Measurements from ENCODE around the gene EN2.

Gene EN2

DNA sequence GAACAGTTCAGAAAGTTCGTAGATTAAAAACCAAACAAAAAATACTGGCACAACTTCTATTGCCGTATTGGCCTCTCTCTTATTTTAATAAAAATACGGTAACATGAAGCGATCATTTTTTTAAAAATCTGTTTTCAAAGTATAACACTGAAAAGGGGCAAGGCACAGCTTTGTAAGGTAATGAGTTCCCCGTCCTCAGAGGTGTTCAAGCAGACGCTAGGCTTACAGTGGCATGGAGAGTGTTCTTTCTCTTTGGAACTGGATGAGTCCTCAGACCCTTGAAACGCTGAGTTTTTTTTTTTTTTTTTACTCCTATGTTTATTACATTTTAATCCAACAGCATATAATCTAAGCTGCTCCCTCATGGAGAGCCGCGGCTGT, 7.8 kb downstream of the EN2 start:
- H3K4me3 ChIP-seq (ENCODE audit: low read depth, low read length) = no peak overlapping the region
- TF ChIP-seq, protein P1, sequence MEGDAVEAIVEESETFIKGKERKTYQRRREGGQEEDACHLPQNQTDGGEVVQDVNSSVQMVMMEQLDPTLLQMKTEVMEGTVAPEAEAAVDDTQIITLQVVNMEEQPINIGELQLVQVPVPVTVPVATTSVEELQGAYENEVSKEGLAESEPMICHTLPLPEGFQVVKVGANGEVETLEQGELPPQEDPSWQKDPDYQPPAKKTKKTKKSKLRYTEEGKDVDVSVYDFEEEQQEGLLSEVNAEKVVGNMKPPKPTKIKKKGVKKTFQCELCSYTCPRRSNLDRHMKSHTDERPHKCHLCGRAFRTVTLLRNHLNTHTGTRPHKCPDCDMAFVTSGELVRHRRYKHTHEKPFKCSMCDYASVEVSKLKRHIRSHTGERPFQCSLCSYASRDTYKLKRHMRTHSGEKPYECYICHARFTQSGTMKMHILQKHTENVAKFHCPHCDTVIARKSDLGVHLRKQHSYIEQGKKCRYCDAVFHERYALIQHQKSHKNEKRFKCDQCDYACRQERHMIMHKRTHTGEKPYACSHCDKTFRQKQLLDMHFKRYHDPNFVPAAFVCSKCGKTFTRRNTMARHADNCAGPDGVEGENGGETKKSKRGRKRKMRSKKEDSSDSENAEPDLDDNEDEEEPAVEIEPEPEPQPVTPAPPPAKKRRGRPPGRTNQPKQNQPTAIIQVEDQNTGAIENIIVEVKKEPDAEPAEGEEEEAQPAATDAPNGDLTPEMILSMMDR (IDR thresholded peaks at IDR 0.05; ENCODE audit: insufficient read depth, low read depth, low read length, missing control alignments) = no peak
- no peak for DNase-seq (ENCODE audit: low read depth)

DNA sequence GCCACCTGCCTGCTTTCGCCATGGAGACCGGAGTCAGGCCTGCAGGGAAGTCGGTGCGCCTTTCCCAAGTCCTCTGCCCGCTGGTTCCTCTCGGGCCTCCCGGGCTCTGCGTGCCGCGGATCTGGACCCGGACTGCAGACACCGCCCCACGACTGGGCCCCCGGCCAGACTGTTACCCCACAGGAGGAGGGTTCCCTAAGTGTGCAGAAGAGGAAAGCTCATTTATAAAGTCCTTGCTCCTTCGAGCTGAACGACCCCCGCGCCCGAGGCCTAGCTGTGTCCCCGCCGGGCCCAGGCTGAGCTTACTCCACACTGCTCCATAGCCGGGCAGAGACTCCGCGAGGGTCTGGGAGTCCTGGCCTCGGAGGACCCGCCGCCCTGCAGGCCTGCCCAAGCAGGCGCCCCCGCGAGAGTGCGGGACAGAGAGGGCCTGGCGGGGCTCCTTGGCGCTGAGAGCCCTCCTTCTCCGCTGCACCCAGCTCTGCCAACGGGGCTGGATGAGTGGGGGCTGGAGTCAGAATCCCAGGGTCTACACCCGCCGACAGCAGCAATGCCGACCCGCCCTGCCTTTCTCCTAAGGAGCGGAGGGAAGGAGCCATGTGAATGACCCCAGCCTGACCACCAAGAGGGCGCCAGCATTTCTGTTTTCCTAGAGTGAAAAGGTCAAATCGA, 8.3 kb downstream of the EN2 start:
- no peak overlapping the region for H3K4me3 ChIP-seq (ENCODE audit: low read depth, low read length)
- no peak for DNase-seq (ENCODE audit: low read depth)
- TF ChIP-seq, protein P1 (IDR thresholded peaks at IDR 0.05; ENCODE audit: insufficient read depth, low read depth, low read length, missing control alignments) = no peak

DNA sequence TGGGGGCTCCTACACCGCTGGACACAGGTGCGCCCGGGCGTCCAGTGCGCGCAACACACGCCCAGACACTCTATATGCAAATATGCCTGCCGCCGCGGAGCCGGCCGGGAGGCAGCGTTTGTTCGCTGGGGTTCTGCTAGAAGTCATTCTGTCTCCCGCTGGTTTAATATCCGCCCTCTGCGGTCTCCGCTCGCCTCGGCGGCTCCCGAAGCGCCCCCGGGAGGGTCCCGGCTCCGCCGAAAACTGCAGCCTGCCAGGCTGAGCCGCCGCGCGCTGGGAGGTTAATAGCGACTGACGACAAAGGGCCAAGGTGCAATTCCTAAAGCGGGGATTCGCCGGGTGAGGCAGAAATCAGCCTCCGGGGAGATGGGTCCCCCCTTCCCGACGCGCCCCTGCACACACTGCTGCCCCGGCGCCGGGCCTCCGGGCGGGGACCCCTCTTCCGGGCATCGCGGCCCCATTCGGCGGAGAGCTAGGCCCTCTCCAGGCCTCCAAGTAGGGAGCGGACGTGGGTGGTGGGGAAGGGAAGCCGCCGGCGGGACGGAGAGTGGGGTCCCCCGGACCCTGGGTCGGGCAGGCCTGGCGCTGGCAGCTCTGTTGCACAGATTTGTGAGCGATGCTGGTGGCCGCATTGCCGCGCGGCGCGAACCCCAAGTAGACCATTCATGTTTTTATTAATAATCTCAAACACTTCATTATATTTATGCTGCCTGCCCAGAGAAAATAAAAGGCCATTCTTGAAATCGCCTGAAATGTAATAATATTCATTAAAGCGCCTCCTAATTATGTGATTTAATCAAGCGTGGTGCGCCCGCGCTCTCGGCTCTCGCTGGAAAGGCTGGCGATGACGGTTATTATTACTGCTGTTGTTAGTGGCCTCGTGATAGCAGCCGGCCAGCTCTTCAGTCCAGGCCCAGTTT, 9.1 kb downstream of the EN2 start:
- TF ChIP-seq, protein P1 (IDR thresholded peaks at IDR 0.05; ENCODE audit: insufficient read depth, low read depth, low read length, missing control alignments) = peak; percentile 2
- no peak overlapping the region for H3K4me3 ChIP-seq (ENCODE audit: low read depth, low read length)
- DNase-seq (ENCODE audit: low read depth) = peak; percentile 42

DNA sequence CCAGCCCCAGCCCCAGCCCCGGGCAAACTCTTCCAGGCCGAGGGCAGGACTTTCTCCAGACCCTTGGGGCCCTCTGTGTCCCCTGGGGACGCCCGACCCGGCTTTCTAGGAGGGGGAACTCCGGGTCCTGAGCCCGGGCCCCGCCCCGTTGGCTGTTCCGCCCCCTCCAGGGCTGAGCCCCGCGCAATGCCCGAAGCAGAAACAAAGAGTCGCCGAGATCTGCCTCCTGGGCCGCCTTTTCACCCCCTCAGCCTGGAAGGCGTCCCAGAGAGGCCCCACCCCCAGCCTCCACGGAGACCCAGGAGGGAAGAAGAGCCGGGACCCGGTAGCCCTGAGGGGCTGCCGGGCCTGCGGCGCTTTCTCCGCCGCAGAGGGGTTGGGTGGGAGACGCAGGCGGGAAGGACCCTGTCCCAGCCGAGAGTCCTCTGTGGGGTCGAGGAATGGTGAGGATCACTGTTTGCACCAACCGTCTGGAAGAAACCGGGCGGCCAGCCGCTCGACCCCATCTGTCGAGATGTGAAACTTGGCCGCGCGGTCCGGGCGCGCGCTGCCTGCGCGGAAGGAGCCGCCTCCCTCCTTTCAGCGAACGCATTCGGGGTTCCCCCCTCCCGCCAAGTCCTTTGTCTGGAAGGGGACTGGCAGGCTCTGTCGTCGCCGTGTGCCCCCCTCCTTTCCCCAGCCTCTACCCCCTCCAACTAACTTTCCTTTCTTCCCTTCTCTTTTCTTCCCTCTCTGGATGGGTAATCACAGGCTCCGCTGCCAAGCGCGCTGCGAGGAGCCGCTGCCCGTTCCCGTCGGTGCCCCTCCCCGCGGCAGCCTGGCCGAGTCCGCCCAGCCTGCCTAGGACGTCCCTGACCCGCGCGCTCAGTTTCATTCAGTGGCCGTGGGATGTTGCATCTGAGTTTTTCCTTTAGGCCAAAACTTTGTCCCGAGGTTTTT, 10.2 kb downstream of the EN2 start:
- no peak for DNase-seq (ENCODE audit: low read depth)
- no peak overlapping the region for H3K4me3 ChIP-seq (ENCODE audit: low read depth, low read length)

DNA sequence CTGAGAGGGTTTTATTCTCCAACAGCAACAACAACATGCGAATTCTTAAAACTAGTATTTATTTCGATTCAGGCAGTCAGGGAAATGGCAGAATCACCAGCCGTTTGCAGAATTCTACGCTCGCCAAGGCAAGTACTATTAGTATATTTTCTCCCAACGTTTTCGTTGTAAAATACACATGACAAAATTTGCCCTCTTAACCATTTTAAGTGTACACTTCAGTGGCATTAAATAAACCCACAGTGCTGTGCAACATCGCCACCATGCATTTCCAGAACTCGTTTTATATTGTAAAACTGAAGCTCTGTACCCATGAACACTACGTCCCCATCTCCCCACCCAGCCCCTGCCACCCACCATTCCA, 10.8 kb downstream of the EN2 start:
- TF ChIP-seq, protein P1 (IDR thresholded peaks at IDR 0.05; ENCODE audit: insufficient read depth, low read depth, low read length, missing control alignments) = no peak
- no peak for DNase-seq (ENCODE audit: low read depth)
- no peak overlapping the region for H3K4me3 ChIP-seq (ENCODE audit: low read depth, low read length)

More for the DNA sequence above, 10.2 kb downstream of the EN2 start:
- TF ChIP-seq, protein P1 (IDR thresholded peaks at IDR 0.05; ENCODE audit: insufficient read depth, low read depth, low read length, missing control alignments) = no peak

DNA sequence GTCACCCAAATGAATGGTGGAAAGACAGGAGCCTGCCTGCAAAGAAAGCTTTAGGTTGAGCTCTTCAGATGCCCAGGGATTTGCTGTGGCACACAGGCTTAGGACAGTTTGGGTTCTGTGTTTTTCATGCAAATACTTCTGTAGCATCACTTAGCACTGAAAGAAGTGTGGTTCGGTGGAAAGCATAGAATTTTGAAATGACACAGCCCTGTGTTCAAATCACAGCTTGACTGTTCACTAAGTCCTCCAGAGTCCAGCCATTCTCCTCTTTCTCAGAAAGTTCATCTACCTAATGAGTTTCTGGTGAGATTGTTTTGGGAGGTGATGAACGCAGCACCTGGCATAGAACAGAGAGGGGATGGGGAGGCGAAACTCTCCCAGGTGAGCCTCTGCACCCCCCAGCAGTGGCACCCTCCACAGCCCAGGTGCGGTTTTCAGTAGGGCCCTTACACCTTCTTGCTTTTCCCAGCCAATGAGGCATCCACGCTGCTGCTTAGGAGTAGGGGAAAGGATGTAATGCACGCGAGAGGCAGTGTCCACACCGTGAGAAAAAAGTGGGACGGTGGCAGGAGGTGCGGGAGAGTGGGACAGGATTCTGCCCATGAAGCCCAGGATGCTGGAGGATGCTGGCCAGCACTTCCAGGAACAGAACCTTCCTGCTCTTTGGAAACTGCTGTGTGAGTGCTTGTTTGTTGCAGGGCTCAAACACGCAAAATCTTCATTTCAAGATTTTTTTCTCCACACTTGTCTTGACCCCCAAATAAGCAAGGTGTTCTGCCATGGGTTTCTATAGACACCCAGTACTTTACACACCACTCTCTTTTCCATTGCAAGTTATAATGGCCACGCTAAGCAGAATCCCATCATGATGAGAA, 11.6 kb downstream of the EN2 start:
- TF ChIP-seq, protein P1 (IDR thresholded peaks at IDR 0.05; ENCODE audit: insufficient read depth, low read depth, low read length, missing control alignments) = no peak
- H3K4me3 ChIP-seq (ENCODE audit: low read depth, low read length) = no peak overlapping the region
- no peak for DNase-seq (ENCODE audit: low read depth)

Data from GM12865 (cell line).